ENCODE measurements around the gene IPO9. TPM values are rescaled to one million over a fixed set of nuclear protein-coding genes. Genes with fewer than 3 reads are reported as not detected.

The IPO9 gene
- total and polyA plus RNA-seq, 7 donors, result 8.1 to 20.2 (median 15.5) TPM

DNA sequence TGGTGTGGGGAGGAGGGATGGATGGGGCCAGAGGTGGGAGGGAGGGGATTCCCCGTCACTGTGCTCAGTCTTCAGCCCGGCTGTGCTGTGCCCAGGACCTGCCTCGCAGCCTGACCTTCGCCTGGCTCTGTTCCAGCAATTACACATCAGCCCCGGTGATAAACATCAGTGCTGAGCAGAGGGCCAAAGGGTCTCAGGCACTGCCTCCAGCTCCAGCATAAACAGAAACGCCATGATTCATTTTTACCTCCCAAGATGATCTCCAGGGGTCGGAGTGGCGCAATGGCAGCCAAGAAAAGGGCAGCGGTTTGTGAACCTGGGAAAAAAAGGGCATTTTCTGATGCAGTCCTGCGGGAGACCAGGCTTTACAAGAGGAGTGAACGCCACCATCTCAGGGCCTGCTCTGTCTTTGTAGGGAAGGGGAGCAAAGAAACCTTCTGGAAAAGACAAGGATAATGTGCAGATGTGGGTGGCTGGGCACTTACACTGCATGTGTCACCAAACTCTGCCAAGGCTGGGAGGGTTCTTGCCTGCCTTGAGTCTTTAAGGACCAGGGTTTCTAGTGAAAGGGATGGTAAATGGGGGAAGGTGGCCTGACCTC is 87.8 kb downstream of the IPO9 start:
- Histone ChIP-seq H3K4me1 (peaks cover 0 to 100% (median 99%) of the 10 kb centered on the region in 4 donors), H3K27ac (peak overlapping the region; percentile 85 to 97 (median 90)), H3K4me3 (peak overlapping the region in 3 of 4 donors; percentile 11 to 24 (median 23)), H3K27me3 (no peaks in the 10 kb centered on the region), H3K9me3 (no peaks in the 10 kb centered on the region), H3K36me3 (peaks cover 0 to 42% (median 4%) of the 10 kb centered on the region in 4 donors)
- peak; percentile 95 for DNase-seq
- TF ChIP-seq, protein P1, sequence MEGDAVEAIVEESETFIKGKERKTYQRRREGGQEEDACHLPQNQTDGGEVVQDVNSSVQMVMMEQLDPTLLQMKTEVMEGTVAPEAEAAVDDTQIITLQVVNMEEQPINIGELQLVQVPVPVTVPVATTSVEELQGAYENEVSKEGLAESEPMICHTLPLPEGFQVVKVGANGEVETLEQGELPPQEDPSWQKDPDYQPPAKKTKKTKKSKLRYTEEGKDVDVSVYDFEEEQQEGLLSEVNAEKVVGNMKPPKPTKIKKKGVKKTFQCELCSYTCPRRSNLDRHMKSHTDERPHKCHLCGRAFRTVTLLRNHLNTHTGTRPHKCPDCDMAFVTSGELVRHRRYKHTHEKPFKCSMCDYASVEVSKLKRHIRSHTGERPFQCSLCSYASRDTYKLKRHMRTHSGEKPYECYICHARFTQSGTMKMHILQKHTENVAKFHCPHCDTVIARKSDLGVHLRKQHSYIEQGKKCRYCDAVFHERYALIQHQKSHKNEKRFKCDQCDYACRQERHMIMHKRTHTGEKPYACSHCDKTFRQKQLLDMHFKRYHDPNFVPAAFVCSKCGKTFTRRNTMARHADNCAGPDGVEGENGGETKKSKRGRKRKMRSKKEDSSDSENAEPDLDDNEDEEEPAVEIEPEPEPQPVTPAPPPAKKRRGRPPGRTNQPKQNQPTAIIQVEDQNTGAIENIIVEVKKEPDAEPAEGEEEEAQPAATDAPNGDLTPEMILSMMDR (IDR thresholded peaks at IDR 0.05), result no peak
- TF ChIP-seq POLR2AphosphoS5 (IDR thresholded peaks at IDR 0.05) (peak; percentile 54 to 76 (median 71)), EP300 (IDR thresholded peaks at IDR 0.05) (peak in 2 of 4 donors; percentile 40 to 57)
- 34 to 35% methylated on average over 11 of the region's 11 CpGs for WGBS, 2 donors
- intact Hi-C loops (cut with DNase I), result loop anchor here (2.0 kb wide), 1 partner anchor 30 kb away; the partner anchor contains the start of gene LMOD1

DNA sequence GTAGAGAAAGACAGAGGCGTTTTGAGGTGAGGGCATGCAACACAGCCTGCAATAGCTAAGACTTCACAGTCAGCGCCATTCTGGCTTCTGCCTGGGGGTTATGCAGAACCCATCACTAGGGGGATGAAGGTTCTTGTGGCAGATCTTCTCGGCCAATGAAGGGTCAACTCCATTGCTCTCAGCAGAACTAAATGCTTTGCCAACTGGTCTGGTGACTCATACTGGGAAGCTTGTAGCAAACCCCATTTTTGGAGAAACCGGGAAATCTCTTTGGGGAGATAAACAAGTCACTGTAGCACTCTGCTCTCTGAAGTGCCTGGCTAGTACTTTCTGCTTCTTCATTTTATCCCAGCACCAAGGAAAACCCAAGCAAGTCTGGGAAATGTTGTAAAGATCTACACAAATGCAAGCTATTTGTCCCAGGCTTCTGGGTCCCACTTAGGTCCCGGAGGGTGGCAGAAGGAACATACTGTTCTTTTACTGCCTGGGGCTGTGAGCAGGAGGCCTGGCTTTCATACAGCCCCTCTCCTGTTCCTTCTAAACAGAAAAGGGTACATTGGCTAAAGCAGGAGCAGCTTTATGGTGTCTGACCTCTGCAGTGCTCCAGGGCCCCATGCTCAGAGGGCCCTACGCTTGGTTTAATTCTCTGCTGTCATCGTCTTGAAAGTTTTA is 88.5 kb downstream of the IPO9 start:
- peak overlapping the region in 3 of 4 donors; percentile 2 to 25 (median 23) for H3K4me3 ChIP-seq
- DNase-seq, result peak; percentile 86
- intact Hi-C loops (cut with DNase I), result loop anchor here (2.0 kb wide), 1 partner anchor 29 kb away; the partner anchor contains the start of gene LMOD1
- H3K27me3 ChIP-seq, result no peaks in the 10 kb centered on the region
- TF ChIP-seq POLR2AphosphoS5 (IDR thresholded peaks at IDR 0.05) (peak; percentile 47 to 81 (median 74)), EP300 (IDR thresholded peaks at IDR 0.05) (peak; percentile 22 to 91 (median 78)), POLR2A (IDR thresholded peaks at IDR 0.05) (no peak)
- TF ChIP-seq, protein P1 (IDR thresholded peaks at IDR 0.05), result no peak
- no peaks in the 10 kb centered on the region for H3K9me3 ChIP-seq
- peaks cover 0 to 42% (median 7%) of the 10 kb centered on the region in 4 donors for H3K36me3 ChIP-seq
- peaks cover 0 to 100% (median 98%) of the 10 kb centered on the region in 4 donors for H3K4me1 ChIP-seq
- H3K27ac ChIP-seq, result peak overlapping the region; percentile 85 to 97 (median 90)
- 75 to 81% methylated on average over 7 of the region's 7 CpGs for WGBS, 2 donors

DNA sequence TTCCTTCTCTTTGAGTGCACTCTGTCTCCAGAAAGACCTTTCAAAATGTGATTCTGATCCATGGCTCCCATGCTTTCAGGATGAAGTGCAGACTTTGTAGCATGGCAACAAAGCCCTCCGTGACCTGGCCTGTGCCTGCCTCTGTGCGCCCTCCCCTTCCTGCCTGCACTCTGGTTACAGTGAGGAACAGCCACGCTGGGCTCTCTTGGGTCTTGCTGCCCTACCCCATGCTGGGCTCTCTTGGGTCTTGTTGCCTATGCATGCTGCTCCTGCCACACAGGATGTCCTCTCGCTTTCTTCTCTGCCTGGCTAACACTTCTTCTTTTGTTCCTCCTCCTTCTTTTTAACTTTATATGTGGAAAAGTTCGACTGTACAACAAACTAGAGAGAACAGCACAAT is 89.4 kb downstream of the IPO9 start:
- H3K4me1 ChIP-seq, result peaks cover 0 to 100% (median 94%) of the 10 kb centered on the region in 4 donors
- DNase-seq, result no peak
- H3K27me3 ChIP-seq, result no peaks in the 10 kb centered on the region
- no peaks in the 10 kb centered on the region for H3K9me3 ChIP-seq
- peak overlapping the region in 2 of 4 donors; percentile 23 to 25 for H3K4me3 ChIP-seq
- peak overlapping the region; percentile 85 to 97 (median 90) for H3K27ac ChIP-seq
- TF ChIP-seq, protein P1 (IDR thresholded peaks at IDR 0.05), result no peak
- peak in 1 of 4 donors; percentile 9 for TF ChIP-seq POLR2AphosphoS5 (IDR thresholded peaks at IDR 0.05)
- intact Hi-C loops (cut with DNase I), result no loop called here
- 77 to 78% methylated on average over 5 of the region's 5 CpGs for WGBS, 2 donors
- H3K36me3 ChIP-seq, result peaks cover 0 to 48% (median 10%) of the 10 kb centered on the region in 4 donors

DNA sequence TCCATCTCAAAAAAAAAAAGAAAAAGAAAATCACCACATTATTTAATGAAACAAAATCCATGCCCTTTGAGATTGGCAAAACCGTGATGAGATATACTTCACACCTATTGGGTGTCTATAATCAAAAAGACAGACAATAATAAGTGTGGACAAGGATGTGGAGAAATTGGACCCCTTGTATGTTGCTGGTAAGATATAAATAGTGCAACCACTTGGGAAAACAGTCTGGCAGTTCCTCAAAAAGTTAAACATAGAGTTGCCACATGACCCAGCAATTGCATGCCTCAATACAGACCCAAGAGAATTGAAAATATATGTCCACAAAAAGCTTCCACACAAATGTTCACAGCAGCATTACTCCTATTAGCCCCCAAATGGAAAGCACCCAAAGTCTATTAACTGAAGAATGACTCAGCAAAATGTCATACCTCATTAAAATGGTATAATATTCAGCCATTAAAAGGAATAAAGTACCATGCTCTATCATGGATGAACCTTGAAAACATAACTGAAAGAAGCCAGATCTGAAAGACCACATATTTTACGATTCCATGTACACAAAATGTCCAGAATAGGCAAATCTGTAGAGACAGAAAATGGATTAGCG is 93.1 kb downstream of the IPO9 start:
- Histone ChIP-seq H3K4me1 (peaks cover 0 to 91% (median 81%) of the 10 kb centered on the region in 4 donors), H3K9me3 (no peaks in the 10 kb centered on the region), H3K4me3 (no peak overlapping the region), H3K27ac (peak overlapping the region; percentile 85 to 97 (median 90)), H3K36me3 (peaks cover 0 to 52% (median 12%) of the 10 kb centered on the region in 4 donors), H3K27me3 (no peaks in the 10 kb centered on the region)
- no peak for DNase-seq
- no peak for TF ChIP-seq EP300 (IDR thresholded peaks at IDR 0.05)
- TF ChIP-seq POLR2AphosphoS5 (IDR thresholded peaks at IDR 0.05), result no peak
- TF ChIP-seq, protein P1 (IDR thresholded peaks at IDR 0.05), result no peak
- no peak for TF ChIP-seq POLR2A (IDR thresholded peaks at IDR 0.05)
- 89 to 90% methylated on average over 3 of the region's 3 CpGs for WGBS, 2 donors
- intact Hi-C loops (cut with DNase I), result no loop called here

Data from sigmoid colon (tissue), 7 donors.